Fibroblast of gingiva (primary cell): ENCODE measurements around the gene RNASE8.
"Not testable (repeated sequence)": the region's sequence is repeated elsewhere in the genome, so short reads cannot be mapped to it uniquely, and the experiment has no call there.

ENCODE experiments used
- DNase-seq: peaks from one replicate; pipeline ENCODE4 v3.0.0-alpha.2; 2011; ENCODE audit warnings: low read depth

Gene RNASE8

DNA sequence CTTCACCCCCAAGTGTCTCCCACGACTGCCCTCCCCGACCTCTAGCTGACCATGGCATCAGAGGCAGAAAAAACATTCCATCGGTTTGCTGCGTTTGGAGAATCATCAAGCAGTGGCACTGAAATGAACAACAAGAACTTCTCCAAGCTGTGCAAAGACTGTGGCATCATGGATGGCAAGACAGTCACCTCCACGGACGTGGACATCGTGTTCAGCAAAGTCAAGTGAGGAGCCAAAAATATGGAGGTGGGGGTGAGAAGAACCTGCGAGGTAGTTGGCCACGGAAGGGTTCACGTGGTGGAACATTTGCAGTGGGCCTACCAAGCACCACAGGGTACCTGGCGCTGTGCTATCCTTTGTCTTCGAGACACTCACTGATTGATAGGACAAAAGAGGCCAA lies 27.1 kb upstream of the RNASE8 start:
- no peak for DNase-seq

DNA sequence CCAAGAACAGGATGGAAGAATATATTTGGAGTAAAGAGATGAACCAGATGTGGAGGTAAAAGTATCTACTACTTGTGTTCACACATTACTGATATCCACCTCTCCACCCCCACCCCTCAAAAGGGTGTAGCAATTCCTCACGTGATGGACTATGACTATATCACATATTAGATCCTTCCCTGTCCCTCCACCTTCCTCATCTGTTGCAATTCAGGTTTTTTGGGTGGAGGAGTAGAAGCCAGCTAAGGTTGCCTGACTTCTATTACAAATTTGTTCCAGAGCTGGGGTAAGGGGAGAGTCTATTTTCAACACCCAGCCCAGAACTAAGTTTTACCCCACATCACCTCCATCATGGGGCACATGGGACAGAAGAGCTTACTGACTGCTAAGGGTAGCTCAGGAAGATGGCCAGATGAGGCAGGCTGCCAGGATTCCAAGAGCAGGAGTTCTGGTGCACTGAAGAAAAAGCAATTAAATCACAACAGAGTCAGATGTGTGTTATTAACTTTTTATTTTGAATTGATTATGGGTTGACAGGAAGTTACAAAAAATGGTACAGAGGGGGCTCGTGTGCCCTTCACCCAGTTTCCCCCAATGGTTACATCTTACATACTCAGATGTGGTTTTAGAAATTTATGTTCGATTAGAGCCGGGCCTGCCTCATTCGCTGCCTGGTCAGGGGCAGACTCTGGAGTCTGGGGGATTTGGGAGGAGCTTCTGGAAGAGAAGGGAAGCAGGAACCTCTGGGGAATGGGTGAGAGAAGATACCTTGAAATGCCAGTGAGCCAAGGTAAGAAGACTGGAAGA lies 25.1 kb upstream of the RNASE8 start:
- no peak for DNase-seq

DNA sequence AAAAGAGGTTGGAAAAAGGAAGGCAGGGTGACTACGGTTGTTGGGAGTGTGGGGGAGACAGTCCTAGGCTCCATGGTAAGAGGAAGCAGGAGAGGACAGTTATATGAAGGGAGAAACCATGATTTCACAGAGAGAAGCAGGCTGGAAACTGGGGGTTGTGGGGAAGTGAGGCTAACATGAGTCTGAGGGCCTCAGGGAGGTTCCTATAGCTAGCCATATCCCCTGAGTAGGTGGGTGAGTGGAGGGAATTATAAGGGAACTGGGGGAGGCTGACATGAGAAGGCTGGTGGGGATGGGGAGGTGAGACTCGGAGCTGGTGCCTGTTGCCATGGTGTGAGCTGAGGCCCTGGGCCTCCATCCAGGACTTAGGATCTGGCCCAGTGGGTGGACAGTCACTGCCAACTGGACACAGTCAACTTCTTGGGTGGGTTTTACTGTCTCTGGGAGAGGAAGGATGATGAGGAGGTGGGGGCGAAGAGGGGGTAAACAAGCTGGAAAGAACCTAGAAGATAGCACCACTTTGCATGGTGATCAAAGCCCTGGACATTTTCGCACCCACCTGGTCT lies 24.4 kb upstream of the RNASE8 start:
- no peak for DNase-seq

DNA sequence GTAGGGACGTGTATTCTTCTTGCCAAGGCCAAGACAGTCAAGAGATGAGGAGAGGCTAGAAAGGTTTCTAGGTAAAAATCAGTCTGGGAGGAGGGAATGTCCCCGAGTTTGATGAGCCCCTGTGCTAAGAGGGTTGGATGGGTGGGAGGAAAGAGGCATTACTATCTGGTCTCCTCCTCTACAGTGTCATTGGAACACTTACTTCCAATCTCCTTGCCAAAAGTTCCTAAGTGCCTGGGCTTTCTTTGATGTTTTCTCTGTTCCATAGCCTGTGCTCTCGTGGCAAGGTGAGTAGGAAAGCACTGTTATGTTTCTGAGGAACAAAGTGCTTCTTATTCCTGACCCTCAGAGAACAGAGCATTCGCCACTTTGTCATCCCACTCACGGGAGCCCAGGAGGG lies 22.9 kb upstream of the RNASE8 start, which contains the start of gene RNASE13:
RNASE13 (minus strand) TSS at position 101 of the 400 bp plus-strand sequence. CDS start 519 bp downstream, outside the sequence.
- DNase-seq, result no peak

DNA sequence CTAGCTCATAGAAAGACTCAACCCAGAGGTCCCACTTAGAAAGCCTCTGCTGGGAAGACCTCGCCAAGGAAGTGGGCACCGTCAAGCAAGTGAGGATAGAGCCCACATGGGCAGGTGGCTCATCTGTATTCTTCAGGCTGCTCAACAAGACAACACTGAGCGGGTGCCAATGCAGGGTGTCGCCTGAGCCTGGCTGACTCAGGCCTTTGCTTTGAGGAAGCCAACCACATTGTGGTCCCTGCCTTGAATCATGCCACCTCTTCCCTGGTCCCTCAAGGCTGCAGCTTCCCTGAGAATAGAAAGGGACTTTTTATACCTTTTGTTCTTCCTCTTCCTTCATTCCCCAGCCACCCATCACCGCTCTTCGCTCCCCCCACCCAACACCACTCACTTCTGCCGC lies 20.9 kb upstream of the RNASE8 start:
- no peak for DNase-seq

DNA sequence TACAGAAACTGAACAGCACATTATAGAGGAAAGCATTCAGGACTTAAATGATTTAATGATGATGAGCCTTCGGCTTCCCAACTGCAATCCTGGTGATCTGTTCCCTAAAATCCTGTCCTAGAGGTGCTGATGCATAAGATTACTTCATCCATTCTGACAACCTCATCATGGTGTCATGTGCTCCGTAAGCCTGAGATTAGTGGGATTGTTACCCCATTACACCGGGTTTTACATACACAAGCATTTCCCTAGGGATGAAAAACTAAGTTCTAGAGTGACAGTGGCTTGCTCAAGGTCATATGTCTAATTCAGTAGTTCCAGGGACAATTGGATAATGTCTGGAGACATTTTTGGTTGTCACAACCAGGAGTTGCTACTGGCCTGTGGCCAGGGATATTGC lies 20.5 kb upstream of the RNASE8 start:
- no peak for DNase-seq

DNA sequence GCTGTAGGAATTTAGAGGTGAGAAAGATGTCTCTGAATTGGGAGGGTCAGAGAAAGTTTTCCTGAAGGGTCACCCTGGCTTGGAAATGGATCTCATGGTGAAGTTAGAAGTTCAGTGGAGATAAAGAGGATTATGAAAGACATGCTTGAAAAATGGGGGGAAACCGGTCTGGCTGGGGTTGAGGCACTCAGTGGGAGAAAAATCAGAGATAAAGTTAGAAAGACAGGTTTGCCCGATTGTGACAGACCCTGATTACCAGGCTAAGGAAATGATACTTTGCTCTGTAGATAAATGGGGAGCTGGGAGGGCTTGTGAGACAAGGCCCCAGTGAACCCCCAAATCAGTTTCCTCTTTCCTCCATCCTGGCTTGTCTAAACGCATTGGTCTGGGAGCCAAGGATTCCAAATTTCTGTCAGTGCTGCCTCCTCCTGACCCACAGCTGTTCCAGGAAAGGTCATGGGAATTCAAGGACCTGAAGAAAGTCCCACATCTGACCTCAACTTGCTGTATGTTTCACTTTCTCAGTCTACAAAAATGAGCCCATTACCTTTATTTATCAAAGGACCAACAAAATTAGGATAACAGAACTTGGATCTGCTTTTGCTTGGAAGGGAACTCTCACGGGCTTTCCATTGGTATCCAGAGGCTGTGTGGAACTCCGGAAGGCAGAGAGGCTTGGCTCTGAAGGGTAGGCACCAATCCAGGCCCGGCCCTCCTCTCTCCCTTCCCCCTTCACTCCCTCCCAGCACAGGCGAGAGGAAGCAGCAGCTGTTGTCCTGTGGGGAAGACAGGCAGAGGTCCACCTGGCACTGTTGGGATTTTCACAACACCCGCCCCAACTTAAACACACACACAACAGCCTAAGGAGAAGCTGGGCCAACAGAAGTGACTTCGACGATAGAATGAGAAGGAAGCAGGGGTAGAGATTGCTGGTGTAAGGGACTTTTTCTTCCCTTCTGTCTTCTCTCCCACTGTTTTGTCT lies 18.9 kb upstream of the RNASE8 start:
- peak; percentile 55 for DNase-seq

DNA sequence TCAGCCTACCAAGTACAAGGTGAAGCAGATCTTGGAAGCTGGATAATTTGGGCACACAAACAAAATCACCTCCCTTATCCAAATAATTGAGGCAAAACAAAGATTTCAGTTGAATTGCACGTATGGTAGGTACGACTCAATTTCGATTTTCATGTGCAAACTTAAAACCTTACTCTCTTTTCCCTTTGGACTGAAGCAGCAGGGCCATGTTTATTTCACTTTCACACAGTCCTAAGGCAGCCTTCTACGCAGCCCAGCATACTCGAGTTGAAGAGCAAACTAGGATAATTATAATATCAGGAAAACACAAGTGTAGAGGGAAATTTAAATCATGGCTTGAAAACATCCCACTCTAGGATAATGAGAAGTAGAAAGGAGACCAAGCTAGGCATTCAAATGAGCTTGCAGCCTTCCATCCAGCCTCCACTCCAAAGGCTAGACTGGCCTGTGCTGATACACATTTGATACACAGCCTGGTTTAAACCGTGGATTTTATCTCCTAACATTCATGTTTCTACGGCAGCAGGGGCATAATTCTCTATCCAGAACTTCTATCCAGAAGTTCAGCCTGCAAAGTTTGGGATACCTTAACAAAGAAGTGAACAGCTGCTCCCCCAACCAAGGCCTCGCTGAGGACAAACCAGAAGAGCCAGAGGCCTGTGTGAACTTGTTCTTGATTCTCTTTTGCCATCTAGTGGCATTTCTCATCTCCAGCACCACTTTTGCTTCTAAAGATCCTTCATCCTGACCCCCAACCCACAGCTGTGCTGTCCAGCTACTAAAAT lies 17.8 kb upstream of the RNASE8 start:
- DNase-seq, result peak; percentile 50

DNA sequence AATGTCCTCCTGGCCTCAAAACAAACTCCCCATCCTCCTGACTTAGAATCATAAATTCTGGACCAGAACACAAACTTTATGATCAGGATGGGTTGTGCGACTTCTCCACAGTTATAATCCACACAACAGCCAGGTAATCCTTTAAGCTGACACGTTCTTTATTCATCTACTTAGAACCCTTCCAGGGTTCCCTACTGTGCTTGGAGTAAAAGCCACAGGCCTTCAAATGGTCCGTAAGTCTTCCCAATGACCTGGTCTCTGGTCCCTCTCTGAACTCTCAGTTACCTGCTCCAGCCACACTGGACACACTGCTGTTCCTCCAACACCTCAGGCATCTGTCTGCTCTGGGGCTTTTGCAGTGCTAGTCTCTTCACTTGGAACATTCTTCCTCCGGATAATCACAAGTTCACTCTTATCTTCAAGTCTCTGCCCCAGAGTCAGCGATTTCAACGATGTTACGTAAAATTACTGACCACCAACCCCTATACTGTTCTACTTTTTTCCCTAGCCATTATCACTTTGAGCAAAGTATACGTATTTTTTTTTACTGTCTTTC lies 17.2 kb upstream of the RNASE8 start:
- no peak for DNase-seq

DNA sequence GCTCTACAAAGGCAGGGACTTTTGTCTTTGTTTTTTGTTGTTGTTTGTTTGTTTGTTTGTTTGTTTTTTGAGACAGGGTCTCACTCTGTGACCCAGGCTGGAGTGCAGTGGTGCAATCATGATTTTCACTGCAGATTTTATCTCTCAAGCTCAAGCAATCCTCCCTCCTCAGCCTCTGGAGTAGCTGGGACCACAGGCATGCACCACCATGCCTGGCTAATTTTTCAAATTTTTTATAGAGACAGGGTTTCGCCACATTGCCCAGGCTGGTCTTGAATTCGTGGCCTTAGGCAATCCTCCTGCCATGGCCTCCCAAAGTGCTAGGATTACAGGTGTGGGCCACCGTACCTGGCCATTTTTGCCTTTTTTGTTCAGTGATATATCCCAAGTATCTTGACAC lies 16.7 kb upstream of the RNASE8 start:
- DNase-seq, result not testable (repeated sequence)

DNA sequence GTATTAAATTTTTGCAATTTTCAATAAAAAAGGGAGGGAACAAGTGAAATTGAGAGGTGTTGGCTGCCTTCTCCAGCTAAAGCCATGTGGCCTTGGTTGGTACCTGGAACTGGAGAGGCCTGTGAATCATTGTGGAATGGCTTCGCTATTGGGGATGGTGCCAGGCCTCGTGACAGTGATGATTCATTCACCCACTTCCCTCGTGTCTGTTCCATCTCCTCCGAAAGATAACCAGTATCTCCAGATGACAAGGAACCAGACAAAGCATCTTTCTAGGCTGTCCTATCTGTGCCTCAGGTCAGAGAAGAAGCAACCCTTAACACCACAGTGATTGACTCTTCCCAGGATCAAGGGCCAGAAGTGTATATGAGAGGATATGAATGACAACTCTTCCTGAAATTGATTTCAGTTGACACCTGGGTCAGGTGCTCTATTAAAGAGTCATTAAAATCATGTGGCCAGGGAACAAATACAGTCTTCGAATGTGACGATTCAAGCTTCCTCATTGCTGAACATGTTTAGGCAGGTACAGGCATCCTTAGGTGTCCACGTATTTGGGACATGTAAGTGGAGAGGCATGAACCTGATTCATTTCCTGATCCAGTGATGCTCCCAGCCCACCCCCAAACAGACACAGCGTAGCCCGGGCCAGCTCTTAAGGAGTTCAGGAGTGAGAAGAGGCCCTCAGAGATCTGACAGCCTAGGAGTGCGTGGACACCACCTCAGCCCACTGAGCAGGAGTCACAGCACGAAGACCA lies 15.8 kb upstream of the RNASE8 start, which contains the start of gene RNASE7:
RNASE7 (plus strand) TSS at position 687 of the 758 bp plus-strand sequence. CDS start 631 bp downstream, outside the sequence.
- peak; percentile 22 for DNase-seq

DNA sequence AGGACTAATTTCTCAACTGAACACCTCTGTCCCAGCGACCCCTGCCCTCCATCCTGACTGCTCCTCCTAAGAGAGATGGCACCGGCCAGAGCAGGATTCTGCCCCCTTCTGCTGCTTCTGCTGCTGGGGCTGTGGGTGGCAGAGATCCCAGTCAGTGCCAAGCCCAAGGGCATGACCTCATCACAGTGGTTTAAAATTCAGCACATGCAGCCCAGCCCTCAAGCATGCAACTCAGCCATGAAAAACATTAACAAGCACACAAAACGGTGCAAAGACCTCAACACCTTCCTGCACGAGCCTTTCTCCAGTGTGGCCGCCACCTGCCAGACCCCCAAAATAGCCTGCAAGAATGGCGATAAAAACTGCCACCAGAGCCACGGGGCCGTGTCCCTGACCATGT lies 14.7 kb upstream of the RNASE8 start:
- no peak for DNase-seq

DNA sequence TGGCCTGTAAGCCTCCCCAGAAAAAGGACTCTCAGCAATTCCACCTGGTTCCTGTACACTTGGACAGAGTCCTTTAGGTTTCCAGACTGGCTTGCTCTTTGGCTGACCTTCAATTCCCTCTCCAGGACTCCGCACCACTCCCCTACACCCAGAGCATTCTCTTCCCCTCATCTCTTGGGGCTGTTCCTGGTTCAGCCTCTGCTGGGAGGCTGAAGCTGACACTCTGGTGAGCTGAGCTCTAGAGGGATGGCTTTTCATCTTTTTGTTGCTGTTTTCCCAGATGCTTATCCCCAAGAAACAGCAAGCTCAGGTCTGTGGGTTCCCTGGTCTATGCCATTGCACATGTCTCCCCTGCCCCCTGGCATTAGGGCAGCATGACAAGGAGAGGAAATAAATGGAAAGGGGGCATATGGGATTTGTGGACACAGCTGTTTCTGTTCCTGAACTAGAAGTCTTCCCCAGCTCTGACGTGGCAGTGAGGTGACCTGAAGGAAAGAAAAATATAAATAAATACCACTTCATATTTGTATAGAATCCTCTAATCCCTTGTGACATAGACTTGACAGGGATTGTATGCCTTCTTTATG lies 14.1 kb upstream of the RNASE8 start:
- no peak for DNase-seq

DNA sequence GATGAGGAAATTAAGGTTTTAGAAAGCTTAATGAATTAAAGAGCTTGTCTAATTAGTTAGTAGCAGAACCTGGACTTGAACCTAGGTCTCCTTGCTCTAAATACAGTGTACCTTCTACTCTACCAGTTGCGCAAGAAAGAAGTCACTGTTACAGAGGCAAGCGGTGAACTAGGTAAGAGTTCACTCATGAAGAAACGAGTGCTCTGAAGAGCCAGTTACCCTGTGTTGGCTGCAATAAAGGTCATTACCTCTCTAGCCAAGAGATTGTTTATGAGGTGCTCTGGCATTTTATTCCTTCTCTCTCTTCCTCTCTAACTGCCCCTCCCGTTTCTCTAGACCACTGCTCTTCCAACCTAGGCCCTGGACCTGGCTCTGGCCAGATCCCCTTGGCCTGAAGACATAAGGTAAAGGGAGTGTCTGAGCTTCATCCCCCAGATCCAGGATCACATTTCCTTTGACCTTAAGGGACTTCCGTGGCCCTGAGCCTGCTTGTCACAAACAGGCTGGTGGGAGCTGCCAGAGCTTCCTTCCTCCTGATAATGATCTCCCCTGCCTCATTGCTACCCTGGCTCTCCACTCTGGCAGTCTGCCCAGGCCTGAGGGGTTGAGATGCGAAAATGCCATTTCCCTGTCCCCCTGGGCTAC lies 13.5 kb upstream of the RNASE8 start:
- DNase-seq, result no peak

DNA sequence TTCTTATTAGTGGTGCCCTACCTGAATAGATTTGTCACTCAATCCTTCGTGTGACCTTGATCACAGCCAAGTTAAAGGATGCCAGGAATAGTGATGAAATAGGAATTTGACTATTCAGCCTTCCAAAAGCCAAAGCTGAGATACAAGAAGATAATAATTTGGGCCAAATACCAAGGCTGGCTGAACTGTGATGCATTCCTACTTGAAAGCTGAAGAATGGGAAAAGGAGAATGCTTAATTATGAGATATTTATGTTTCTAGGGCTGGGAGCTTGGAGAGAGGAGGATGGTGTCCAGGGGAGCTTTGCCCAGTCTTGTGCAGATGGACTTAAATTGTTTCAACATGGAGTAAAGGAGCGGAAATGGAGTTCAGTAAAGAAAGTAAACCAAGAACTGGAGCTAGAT lies 10.2 kb upstream of the RNASE8 start:
- DNase-seq, result peak; percentile 47

DNA sequence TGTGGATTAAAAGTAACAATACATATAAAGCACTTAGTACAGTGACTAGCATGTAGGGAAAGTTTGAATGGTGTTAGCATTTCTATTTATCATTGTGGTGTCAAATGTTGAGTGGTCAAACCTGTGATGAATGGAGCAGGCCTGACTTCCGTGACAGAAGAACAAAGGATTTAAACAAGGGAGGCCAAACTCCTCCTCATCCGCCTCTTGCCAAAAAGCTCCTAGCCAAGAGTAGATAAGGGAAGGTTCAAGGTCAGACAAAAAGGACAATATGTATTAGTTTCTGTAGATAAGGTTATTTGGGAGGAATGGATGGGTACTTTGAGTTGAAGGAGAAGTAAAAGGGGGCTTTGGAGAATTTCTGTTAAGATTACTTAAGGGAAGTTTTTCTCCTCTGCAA lies 9.0 kb upstream of the RNASE8 start:
- no peak for DNase-seq

DNA sequence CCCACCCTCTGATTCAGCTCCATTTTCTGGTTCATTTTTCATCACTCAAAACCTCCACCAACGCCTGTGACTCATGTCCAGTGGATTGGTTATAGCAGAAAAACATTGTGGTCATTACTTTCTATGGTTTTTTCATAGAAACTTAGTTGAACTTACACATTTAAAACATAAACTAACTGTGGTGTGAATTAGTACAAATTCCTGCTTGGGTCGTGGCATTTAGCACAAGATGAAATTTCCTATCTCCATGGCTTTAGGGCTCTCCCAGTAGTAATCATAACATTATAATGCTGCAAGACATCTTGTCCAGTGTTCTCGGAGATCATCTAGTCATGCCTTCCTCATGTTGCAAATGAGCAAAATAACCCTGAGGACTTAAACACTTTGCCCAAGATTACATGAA lies 8.3 kb upstream of the RNASE8 start:
- peak; percentile 20 for DNase-seq

DNA sequence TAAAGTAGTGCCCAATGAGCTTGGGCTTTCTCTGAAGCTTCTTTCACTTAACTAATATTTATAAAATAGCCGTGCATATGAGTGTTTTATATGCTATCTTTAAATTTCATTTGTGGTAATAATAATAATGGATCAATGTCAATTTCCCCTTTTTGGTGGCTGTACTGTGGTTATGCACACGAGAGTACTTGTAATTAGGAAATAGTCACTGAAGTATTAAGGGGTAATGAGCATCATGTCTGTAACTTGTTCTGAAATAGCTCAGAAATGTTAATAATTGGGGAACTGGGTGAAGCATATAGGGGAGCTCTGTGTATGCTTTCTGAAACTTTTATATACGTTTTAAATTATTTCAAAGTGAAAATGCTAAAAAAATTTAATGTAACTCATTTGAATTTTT lies 7.0 kb upstream of the RNASE8 start:
- no peak for DNase-seq
